ENCODE results near the gene GNPDA1. TPM values are rescaled to one million over a fixed set of nuclear protein-coding genes. Genes with fewer than 3 reads are reported as not detected.

The GNPDA1 gene
- total RNA-seq, 4 donors from 2014 or later: 28.6 to 37.0 (median 33.2) TPM

DNA sequence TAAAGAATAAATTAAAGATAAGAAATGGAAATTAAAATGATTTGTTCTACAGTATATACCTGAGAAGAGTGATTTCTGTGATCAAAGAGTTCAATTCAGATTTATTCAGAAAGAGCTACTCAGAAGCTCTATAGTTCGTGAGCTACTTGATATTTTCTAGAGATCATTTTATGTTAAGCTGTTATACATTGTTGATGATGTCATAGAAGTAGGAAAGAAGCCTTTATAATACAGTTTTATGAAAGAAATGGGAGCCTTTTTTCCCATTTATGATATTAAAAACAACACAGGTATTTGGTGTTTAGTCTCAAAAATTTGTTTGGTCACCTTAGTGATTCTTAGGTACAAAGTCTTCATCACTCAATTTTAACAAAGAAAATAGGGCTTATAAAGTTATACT lies 23.1 kb downstream of the GNPDA1 start:
- DNase-seq (ENCODE audit: low spot score): no peak
- TF ChIP-seq, protein P1, sequence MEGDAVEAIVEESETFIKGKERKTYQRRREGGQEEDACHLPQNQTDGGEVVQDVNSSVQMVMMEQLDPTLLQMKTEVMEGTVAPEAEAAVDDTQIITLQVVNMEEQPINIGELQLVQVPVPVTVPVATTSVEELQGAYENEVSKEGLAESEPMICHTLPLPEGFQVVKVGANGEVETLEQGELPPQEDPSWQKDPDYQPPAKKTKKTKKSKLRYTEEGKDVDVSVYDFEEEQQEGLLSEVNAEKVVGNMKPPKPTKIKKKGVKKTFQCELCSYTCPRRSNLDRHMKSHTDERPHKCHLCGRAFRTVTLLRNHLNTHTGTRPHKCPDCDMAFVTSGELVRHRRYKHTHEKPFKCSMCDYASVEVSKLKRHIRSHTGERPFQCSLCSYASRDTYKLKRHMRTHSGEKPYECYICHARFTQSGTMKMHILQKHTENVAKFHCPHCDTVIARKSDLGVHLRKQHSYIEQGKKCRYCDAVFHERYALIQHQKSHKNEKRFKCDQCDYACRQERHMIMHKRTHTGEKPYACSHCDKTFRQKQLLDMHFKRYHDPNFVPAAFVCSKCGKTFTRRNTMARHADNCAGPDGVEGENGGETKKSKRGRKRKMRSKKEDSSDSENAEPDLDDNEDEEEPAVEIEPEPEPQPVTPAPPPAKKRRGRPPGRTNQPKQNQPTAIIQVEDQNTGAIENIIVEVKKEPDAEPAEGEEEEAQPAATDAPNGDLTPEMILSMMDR (IDR thresholded peaks at IDR 0.05): no peak
- no peak for ATAC-seq (ENCODE audit: low FRiP score)

DNA sequence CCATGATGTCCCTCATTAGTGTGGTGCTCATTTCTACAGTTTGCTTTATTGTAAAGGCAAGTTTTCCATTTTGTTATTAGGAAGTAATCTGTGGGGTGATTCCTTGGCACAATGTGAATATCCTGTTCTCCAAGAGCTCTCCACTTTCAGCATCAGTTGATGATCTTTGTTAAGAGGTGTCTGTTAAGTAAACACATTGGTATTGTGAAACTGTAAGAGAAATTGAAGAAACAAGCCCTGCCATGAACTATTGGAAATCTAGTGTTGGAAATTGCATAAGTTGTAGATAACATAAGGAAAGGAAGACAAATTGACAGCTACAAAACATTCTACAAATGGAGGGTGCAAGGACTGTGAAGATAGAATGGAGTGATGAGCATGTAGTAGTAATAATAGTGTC lies 26.8 kb downstream of the GNPDA1 start:
- ATAC-seq (ENCODE audit: low FRiP score): no peak
- TF ChIP-seq, protein P1 (IDR thresholded peaks at IDR 0.05): no peak
- no peak for DNase-seq (ENCODE audit: low spot score)

DNA sequence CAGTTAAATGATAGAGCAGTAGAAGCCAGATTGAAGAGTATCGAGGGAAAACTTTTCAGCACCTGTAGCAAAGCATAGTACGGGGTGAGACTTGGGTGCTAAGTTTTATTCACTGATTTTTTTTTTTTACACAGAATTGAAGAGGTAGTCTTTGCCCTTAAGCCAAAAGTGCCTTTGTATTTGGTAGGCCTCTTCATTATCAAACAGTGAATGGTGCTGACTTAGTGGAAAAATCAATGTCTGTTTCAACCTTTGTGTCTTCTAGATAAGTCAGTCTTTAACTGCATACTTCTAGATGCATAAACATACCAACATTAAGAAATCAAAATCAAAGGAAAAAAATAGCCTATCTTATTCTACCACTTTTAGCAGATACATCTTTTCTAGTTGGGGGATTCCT lies 30.2 kb downstream of the GNPDA1 start:
- TF ChIP-seq, protein P1 (IDR thresholded peaks at IDR 0.05): no peak
- no peak for DNase-seq (ENCODE audit: low spot score)
- no peak for ATAC-seq (ENCODE audit: low FRiP score)

DNA sequence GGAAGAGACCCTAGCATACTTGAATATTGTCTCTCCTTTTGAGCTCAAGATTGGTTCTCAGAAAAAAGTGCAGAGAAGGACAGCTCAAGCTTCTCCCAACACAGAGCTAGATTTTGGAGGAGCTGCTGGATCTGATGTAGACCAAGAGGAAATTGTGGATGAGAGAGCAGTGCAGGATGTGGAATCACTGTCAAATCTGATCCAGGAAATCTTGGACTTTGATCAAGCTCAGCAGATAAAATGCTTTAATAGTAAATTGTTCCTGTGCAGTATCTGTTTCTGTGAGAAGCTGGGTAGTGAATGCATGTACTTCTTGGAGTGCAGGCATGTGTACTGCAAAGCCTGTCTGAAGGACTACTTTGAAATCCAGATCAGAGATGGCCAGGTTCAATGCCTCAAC lies 34.4 kb downstream of the GNPDA1 start:
- DNase-seq (ENCODE audit: low spot score) (no peak), ATAC-seq (ENCODE audit: low FRiP score) (no peak)
- TF ChIP-seq, protein P1 (IDR thresholded peaks at IDR 0.05): no peak

DNA sequence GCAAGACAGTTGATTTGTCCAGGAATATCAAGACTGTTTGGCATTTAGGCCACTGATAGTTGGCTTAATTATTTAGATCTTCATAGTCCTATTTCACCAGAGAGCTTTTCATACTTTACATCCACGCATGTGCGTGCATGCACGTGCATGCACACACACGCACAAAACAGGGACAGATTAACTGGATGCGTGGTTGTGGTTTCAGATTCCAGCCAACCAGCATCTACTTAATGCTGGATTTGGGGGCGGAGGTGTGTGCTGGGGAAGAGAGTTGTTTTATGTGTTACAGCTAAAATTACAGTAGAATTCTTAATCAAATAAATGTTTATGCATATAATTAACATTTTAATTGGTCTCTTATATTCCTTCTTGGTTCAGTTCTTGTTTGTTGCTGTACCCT lies 36.7 kb downstream of the GNPDA1 start:
- ATAC-seq (ENCODE audit: low FRiP score) (no peak), DNase-seq (ENCODE audit: low spot score) (no peak)
- TF ChIP-seq, protein P1 (IDR thresholded peaks at IDR 0.05): no peak

DNA sequence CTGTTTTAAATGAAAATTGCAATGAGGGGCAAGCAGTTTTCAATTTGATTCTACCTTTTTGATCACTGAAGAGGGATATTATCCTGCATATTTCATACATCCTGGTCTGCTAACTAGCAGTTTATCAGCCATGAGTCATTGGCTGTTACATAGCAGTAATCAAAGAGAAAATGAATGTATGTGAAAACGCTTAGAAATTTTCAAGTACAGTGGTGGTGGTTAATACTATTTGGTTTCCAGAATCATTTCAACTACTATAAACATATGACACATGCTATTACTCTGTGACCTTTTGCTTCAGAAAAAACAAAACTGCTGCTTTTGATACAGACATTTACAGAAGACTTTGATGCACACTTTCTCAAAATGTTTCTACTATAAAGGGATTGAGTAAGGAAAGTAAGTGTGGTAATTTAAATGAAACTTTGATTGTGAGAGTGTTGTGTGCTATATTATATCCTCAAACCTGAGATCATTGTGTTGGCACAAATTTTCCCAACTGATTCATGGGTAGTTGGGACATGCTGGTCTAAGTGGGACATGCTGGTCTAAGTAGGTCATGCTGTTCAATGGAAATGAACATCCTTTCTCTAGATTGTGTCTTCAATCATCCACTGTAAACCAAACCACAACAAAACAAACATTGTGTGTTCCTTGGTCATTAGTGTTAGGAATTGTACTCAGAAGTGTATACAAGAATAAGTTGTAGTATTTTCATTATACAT lies 38.8 kb downstream of the GNPDA1 start:
- ATAC-seq (ENCODE audit: low FRiP score) (no peak), DNase-seq (ENCODE audit: low spot score) (no peak)
- TF ChIP-seq, protein P1 (IDR thresholded peaks at IDR 0.05): no peak
